ENCODE data around the gene MYBBP1A.

The MYBBP1A gene

GRCh38 chr17:4594406-4594805 lies 39.2 kb upstream of the MYBBP1A start (continued):
- TF ChIP-seq CREB5 (CRISPR knock-in tag; IDR thresholded peaks at IDR 0.05; ENCODE audit: low read depth) (no peak), ZNF565 (CRISPR knock-in tag; conservative IDR thresholded peaks at IDR 0.05; ENCODE audit: low read depth) (no peak)

- TF ChIP-seq TOX (CRISPR knock-in tag; IDR thresholded peaks at IDR 0.05; ENCODE audit: borderline replicate concordance): no peak
- no peak for TF ChIP-seq TCF4 (CRISPR knock-in tag; IDR thresholded peaks at IDR 0.05; ENCODE audit: borderline replicate concordance)
- no peak for ATAC-seq
Observed at GRCh38 chr17:4593021-4593421, 37.8 kb upstream of the MYBBP1A start.

- TF ChIP-seq ZNF70 (CRISPR knock-in tag; IDR thresholded peaks at IDR 0.05) (no peak), RARB (CRISPR knock-in tag; IDR thresholded peaks at IDR 0.05) (no peak), ZFP30 (CRISPR knock-in tag; IDR thresholded peaks at IDR 0.05) (no peak), ZFP3 (CRISPR knock-in tag; IDR thresholded peaks at IDR 0.05) (no peak), PPARA (CRISPR knock-in tag; IDR thresholded peaks at IDR 0.05; ENCODE audit: borderline replicate concordance) (no peak), ISL1 (CRISPR knock-in tag; IDR thresholded peaks at IDR 0.05) (no peak), BACH2 (CRISPR knock-in tag; IDR thresholded peaks at IDR 0.05; ENCODE audit: borderline replicate concordance) (no peak), ZNF8 (CRISPR knock-in tag; IDR thresholded peaks at IDR 0.05) (no peak), ESRRG (CRISPR knock-in tag; IDR thresholded peaks at IDR 0.05) (no peak), ZNF565 (CRISPR knock-in tag; conservative IDR thresholded peaks at IDR 0.05; ENCODE audit: low read depth) (no peak), POU6F1 (CRISPR knock-in tag; IDR thresholded peaks at IDR 0.05; ENCODE audit: borderline replicate concordance, low read depth) (no peak)
- TF ChIP-seq, protein P1, sequence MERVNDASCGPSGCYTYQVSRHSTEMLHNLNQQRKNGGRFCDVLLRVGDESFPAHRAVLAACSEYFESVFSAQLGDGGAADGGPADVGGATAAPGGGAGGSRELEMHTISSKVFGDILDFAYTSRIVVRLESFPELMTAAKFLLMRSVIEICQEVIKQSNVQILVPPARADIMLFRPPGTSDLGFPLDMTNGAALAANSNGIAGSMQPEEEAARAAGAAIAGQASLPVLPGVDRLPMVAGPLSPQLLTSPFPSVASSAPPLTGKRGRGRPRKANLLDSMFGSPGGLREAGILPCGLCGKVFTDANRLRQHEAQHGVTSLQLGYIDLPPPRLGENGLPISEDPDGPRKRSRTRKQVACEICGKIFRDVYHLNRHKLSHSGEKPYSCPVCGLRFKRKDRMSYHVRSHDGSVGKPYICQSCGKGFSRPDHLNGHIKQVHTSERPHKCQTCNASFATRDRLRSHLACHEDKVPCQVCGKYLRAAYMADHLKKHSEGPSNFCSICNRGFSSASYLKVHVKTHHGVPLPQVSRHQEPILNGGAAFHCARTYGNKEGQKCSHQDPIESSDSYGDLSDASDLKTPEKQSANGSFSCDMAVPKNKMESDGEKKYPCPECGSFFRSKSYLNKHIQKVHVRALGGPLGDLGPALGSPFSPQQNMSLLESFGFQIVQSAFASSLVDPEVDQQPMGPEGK (CRISPR knock-in tag; IDR thresholded peaks at IDR 0.05; ENCODE audit: borderline replicate concordance): no peak
- TF ChIP-seq, protein P2, sequence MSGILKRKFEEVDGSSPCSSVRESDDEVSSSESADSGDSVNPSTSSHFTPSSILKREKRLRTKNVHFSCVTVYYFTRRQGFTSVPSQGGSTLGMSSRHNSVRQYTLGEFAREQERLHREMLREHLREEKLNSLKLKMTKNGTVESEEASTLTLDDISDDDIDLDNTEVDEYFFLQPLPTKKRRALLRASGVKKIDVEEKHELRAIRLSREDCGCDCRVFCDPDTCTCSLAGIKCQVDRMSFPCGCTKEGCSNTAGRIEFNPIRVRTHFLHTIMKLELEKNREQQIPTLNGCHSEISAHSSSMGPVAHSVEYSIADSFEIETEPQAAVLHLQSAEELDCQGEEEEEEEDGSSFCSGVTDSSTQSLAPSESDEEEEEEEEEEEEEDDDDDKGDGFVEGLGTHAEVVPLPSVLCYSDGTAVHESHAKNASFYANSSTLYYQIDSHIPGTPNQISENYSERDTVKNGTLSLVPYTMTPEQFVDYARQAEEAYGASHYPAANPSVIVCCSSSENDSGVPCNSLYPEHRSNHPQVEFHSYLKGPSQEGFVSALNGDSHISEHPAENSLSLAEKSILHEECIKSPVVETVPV (CRISPR knock-in tag; IDR thresholded peaks at IDR 0.05): no peak
- ATAC-seq: no peak
Observed at GRCh38 chr17:4592240-4593005, 37.2 kb upstream of the MYBBP1A start.

- TF ChIP-seq ZFP30 (CRISPR knock-in tag; IDR thresholded peaks at IDR 0.05): no peak
- TF ChIP-seq CREB5 (CRISPR knock-in tag; IDR thresholded peaks at IDR 0.05; ENCODE audit: low read depth): no peak
- TF ChIP-seq TOX (CRISPR knock-in tag; IDR thresholded peaks at IDR 0.05; ENCODE audit: borderline replicate concordance): no peak
- TF ChIP-seq GLIS3 (CRISPR knock-in tag; IDR thresholded peaks at IDR 0.05): no peak
- TF ChIP-seq CSDC2 (CRISPR knock-in tag; IDR thresholded peaks at IDR 0.05): no peak
- TF ChIP-seq ZNF70 (CRISPR knock-in tag; IDR thresholded peaks at IDR 0.05): no peak
- no peak for TF ChIP-seq PPARA (CRISPR knock-in tag; IDR thresholded peaks at IDR 0.05; ENCODE audit: borderline replicate concordance)
- TF ChIP-seq RARB (CRISPR knock-in tag; IDR thresholded peaks at IDR 0.05): no peak
- no peak for TF ChIP-seq ZFP3 (CRISPR knock-in tag; IDR thresholded peaks at IDR 0.05)
- TF ChIP-seq OSR1 (CRISPR knock-in tag; IDR thresholded peaks at IDR 0.05): no peak
- TF ChIP-seq SNAI2 (CRISPR knock-in tag; IDR thresholded peaks at IDR 0.05): no peak
- TF ChIP-seq, protein P2 (CRISPR knock-in tag; IDR thresholded peaks at IDR 0.05): no peak
- TF ChIP-seq, protein P3, sequence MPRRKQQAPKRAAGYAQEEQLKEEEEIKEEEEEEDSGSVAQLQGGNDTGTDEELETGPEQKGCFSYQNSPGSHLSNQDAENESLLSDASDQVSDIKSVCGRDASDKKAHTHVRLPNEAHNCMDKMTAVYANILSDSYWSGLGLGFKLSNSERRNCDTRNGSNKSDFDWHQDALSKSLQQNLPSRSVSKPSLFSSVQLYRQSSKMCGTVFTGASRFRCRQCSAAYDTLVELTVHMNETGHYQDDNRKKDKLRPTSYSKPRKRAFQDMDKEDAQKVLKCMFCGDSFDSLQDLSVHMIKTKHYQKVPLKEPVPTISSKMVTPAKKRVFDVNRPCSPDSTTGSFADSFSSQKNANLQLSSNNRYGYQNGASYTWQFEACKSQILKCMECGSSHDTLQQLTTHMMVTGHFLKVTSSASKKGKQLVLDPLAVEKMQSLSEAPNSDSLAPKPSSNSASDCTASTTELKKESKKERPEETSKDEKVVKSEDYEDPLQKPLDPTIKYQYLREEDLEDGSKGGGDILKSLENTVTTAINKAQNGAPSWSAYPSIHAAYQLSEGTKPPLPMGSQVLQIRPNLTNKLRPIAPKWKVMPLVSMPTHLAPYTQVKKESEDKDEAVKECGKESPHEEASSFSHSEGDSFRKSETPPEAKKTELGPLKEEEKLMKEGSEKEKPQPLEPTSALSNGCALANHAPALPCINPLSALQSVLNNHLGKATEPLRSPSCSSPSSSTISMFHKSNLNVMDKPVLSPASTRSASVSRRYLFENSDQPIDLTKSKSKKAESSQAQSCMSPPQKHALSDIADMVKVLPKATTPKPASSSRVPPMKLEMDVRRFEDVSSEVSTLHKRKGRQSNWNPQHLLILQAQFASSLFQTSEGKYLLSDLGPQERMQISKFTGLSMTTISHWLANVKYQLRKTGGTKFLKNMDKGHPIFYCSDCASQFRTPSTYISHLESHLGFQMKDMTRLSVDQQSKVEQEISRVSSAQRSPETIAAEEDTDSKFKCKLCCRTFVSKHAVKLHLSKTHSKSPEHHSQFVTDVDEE (CRISPR knock-in tag; IDR thresholded peaks at IDR 0.05): no peak
- peak; percentile 32 for ATAC-seq
Observed at GRCh38 chr17:4591529-4591928, 36.3 kb upstream of the MYBBP1A start.
